Measurements from ENCODE around the gene FOXRED2. TPM values are rescaled to one million over a fixed set of nuclear protein-coding genes. Genes with fewer than 3 reads are reported as not detected.

Gene FOXRED2
- total RNA-seq, 1 donor from 2014 or later = 13.5 TPM

GRCh38 chr22:36475341-36475740 lies 31.5 kb downstream of the FOXRED2 start:
- no peak for DNase-seq
- intact Hi-C loops (cut with micrococcal nuclease) = no loop called here
- no peak for ATAC-seq

GRCh38 chr22:36472689-36473088 lies 34.2 kb downstream of the FOXRED2 start:
- intact Hi-C loops (cut with micrococcal nuclease) = loop anchor here (5.0 kb wide), 1 partner anchor 170 kb away; no protein-coding TSS in a partner anchor
- no peak for DNase-seq
- no peak for ATAC-seq

GRCh38 chr22:36471341-36471821 lies 35.5 kb downstream of the FOXRED2 start:
- DNase-seq (no peak), ATAC-seq (no peak)
- intact Hi-C loops (cut with micrococcal nuclease) = loop anchor here (5.0 kb wide), 1 partner anchor 169 kb away; no protein-coding TSS in a partner anchor

GRCh38 chr22:36470994-36471331 lies 35.9 kb downstream of the FOXRED2 start:
- intact Hi-C loops (cut with micrococcal nuclease) = loop anchor here (5.0 kb wide), 1 partner anchor 169 kb away; no protein-coding TSS in a partner anchor
- no peak for DNase-seq
- ATAC-seq = no peak

GRCh38 chr22:36470162-36470993 lies 36.5 kb downstream of the FOXRED2 start:
- peak; percentile 67 for ATAC-seq
- intact Hi-C loops (cut with micrococcal nuclease) = loop anchor here (5.0 kb wide), 1 partner anchor 168 kb away; no protein-coding TSS in a partner anchor
- peak; percentile 83 for DNase-seq

GRCh38 chr22:36469094-36469710 lies 37.6 kb downstream of the FOXRED2 start:
- peak; percentile 44 for DNase-seq
- ATAC-seq = peak; percentile 8
- intact Hi-C loops (cut with micrococcal nuclease) = no loop called here

- DNase-seq (peak; percentile 47), ATAC-seq (peak; percentile 7)
- intact Hi-C loops (cut with micrococcal nuclease) = no loop called here
Observed at GRCh38 chr22:36467946-36468345, 38.9 kb downstream of the FOXRED2 start.

GRCh38 chr22:36467042-36467810 lies 39.6 kb downstream of the FOXRED2 start:
- intact Hi-C loops (cut with micrococcal nuclease) = no loop called here
- ATAC-seq = peak; percentile 49

GRCh38 chr22:36466258-36466657 lies 40.6 kb downstream of the FOXRED2 start:
- intact Hi-C loops (cut with micrococcal nuclease) = no loop called here
- ATAC-seq (no peak), DNase-seq (no peak)

More at GRCh38 chr22:36467042-36467810, 39.6 kb downstream of the FOXRED2 start:
- peak; percentile 87 for DNase-seq

GRCh38 chr22:36465232-36466021 lies 41.4 kb downstream of the FOXRED2 start:
- DNase-seq = peak; percentile 86
- intact Hi-C loops (cut with micrococcal nuclease) = no loop called here

GRCh38 chr22:36464715-36465231 lies 42.1 kb downstream of the FOXRED2 start:
- ATAC-seq = peak; percentile 0
- intact Hi-C loops (cut with micrococcal nuclease) = no loop called here
- DNase-seq = no peak

More at GRCh38 chr22:36465232-36466021, 41.4 kb downstream of the FOXRED2 start:
- ATAC-seq = peak; percentile 71

GRCh38 chr22:36463783-36464184 lies 43.1 kb downstream of the FOXRED2 start:
- intact Hi-C loops (cut with micrococcal nuclease) = no loop called here

GRCh38 chr22:36461665-36462649 lies 44.9 kb downstream of the FOXRED2 start:
- peak; percentile 48 for DNase-seq
- intact Hi-C loops (cut with micrococcal nuclease) = no loop called here
- peak; percentile 48 for ATAC-seq

More at GRCh38 chr22:36463783-36464184, 43.1 kb downstream of the FOXRED2 start:
- ATAC-seq = peak; percentile 0
- DNase-seq = peak; percentile 62

- no peak for ATAC-seq
- no peak for DNase-seq
- intact Hi-C loops (cut with micrococcal nuclease) = no loop called here
Observed at GRCh38 chr22:36460202-36460601, 46.6 kb downstream of the FOXRED2 start.

GRCh38 chr22:36457688-36458450 lies 49.0 kb downstream of the FOXRED2 start:
- peak; percentile 77 for DNase-seq
- ATAC-seq = peak; percentile 28
- intact Hi-C loops (cut with micrococcal nuclease) = loop anchor here (10.0 kb wide), 1 partner anchor 73 kb away; the partner anchor contains the start of gene MYH9

GRCh38 chr22:36456464-36456845 lies 50.4 kb downstream of the FOXRED2 start:
- intact Hi-C loops (cut with micrococcal nuclease) = loop anchor here (10.0 kb wide), 1 partner anchor 72 kb away; the partner anchor contains the start of gene MYH9
- no peak for DNase-seq

More at GRCh38 chr22:36456464-36456845, 50.4 kb downstream of the FOXRED2 start:
- ATAC-seq = no peak
